GM20000 (cell line): ENCODE results near the gene TK2.

Experiments
- DNase-seq: peaks from one replicate; pipeline ENCODE4 v3.0.0; 2012; ENCODE audit warnings: low spot score
- TF ChIP-seq, protein P1 (sequence below): IDR thresholded peaks from 2 replicates; pipeline ENCODE4 v1.5.1; 2012; ENCODE audit warnings: mild to moderate bottlenecking, control low read depth; ENCODE audit errors: extremely low read depth, missing control alignments

Gene TK2

DNA sequence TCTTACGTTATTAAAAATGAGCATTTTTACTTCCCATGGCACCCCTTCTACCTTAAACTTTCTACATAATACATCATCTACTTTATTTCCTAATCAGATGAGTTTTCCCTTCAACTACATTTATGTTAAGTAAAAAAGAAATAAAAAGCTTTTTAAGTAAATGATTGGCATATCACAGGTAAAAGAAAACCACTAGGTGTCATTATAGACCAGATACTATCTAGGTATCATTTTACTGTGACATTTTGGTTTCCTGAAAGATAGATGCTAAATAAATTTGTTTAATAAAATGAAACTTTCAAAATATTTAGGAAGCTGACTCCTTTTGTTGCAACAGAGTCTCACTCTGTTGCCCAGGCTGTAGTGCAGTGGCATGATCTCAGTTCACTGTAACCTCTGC is 12.5 kb upstream of the TK2 start:
- TF ChIP-seq, protein P1, sequence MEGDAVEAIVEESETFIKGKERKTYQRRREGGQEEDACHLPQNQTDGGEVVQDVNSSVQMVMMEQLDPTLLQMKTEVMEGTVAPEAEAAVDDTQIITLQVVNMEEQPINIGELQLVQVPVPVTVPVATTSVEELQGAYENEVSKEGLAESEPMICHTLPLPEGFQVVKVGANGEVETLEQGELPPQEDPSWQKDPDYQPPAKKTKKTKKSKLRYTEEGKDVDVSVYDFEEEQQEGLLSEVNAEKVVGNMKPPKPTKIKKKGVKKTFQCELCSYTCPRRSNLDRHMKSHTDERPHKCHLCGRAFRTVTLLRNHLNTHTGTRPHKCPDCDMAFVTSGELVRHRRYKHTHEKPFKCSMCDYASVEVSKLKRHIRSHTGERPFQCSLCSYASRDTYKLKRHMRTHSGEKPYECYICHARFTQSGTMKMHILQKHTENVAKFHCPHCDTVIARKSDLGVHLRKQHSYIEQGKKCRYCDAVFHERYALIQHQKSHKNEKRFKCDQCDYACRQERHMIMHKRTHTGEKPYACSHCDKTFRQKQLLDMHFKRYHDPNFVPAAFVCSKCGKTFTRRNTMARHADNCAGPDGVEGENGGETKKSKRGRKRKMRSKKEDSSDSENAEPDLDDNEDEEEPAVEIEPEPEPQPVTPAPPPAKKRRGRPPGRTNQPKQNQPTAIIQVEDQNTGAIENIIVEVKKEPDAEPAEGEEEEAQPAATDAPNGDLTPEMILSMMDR = no peak
- no peak for DNase-seq

- no peak for DNase-seq
- TF ChIP-seq, protein P1 = no peak
These were observed 11.6 kb upstream of the TK2 start for GRCh38 chr16:66561381-66562080.

DNA sequence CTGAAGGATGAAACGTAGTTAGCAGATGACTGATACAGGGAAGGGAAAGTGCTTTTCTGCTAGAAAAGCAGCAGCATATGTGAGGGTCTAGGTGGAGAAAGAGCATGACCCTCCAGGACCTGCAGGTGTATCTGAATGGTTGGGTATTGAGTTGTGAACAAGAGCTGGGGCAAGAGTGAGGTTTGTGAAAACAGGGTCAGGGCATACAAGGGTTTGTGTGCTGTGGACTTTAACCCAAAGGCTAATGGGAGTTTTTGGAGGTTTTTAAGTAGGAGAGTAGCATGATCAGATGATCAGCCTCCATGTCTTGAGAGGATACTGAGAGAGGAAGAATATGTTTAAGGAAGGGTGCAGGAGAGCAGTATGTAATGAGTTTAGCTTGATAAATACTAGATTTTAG is 10.2 kb upstream of the TK2 start:
- TF ChIP-seq, protein P1 = no peak
- DNase-seq = no peak

DNA sequence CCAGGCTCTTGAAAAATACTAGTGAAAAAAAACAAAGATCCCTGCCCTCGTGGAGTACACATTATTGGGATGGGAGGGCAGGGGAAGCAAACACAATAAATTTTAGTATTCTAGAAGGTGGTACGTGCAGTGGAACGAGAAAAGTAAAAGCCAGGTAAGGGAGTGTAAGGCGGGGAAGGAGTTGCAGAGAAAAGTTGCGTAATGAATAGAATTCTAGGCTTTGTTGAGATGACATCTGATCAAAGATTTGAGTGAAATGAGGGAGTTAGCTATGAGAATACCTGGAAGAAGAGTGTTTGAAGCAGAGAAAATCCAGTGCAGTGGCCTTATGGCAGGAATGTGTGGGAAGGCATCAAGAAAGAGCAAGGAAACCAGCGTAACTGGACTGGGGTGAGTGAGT is 4.6 kb upstream of the TK2 start:
- TF ChIP-seq, protein P1 = no peak
- DNase-seq = no peak

GRCh38 chr16:66554021-66554420 is 4.1 kb upstream of the TK2 start:
- DNase-seq = no peak
- TF ChIP-seq, protein P1 = no peak

GRCh38 chr16:66553223-66553622 is 3.3 kb upstream of the TK2 start:
- TF ChIP-seq, protein P1 = no peak
- no peak for DNase-seq

DNA sequence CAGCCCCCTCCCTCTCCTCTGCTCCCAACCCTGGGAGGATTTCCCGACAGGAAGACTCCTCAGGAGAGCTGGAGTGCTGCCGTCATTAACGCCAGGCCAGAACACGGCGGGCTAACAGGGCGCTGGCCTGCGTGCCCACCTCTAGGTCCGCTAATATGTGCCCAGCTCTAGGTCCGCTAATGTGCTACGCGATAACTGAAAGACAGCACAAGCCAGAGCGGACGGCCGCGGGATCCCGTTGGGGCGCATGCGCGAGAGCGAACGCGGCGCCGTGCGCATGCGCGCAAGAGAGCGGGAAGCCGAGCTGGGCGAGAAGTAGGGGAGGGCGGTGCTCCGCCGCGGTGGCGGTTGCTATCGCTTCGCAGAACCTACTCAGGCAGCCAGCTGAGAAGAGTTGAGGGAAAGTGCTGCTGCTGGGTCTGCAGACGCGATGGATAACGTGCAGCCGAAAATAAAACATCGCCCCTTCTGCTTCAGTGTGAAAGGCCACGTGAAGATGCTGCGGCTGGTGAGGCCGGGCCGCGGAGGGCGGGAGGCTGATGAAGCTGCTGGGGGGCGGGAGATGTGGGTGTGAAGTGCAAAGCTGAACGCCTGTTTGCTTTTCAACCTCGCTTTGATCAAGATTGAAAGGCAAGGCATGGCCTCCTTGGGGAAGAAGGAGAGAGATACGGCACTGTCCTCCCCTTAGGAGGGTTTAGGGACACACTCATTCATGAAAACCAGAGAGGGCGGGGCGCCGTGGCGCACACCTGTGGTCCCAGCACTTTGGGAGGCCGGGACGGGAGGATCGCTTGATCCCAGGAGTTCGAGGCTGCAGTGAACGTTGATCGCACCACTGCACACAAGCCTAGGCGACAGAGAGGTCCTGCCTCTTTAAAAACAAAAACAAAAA is 2.6 kb upstream of the TK2 start, which contains the start of gene CKLF:
Gene CKLF, plus strand, starts transcription at position 291 of the 892 bp plus-strand sequence. Its CDS starts 140 bp downstream, at position 431.
- TF ChIP-seq, protein P1 = no peak
- peak; percentile 96 for DNase-seq
